Inflammatory macrophage treated with lipopolysaccharide for 1 hour (primary cell): ENCODE measurements around the gene BICC1.

Source experiments
- DNase-seq, 2 donors: peaks; one replicate each; pipeline ENCODE4 v3.0.0-alpha.2; 2020 to 2022

Gene BICC1

GRCh38 chr10:58512491-58513187 lies at the start of gene BICC1:
TSS of gene BICC1 (plus strand) at chr10:58512872. CDS start at chr10:58513144, 272 bp downstream.
- DNase-seq, result no peak

- DNase-seq, result no peak
Measured at GRCh38 chr10:58464956-58465355, 47.7 kb upstream of the BICC1 start.

GRCh38 chr10:58465629-58466028 lies 47.0 kb upstream of the BICC1 start:
- no peak for DNase-seq

- DNase-seq, result no peak
Measured at GRCh38 chr10:58467931-58468635, 44.6 kb upstream of the BICC1 start.

GRCh38 chr10:58473976-58474375 lies 38.7 kb upstream of the BICC1 start:
- no peak for DNase-seq

GRCh38 chr10:58475322-58476277 lies 37.1 kb upstream of the BICC1 start:
- DNase-seq, result no peak

- DNase-seq, result no peak
Measured at GRCh38 chr10:58477122-58477521, 35.5 kb upstream of the BICC1 start.

- no peak for DNase-seq
Measured at GRCh38 chr10:58477902-58478301, 34.8 kb upstream of the BICC1 start.

- DNase-seq, result no peak
Measured at GRCh38 chr10:58479045-58479444, 33.6 kb upstream of the BICC1 start.

GRCh38 chr10:58480321-58480720 lies 32.4 kb upstream of the BICC1 start:
- DNase-seq, result no peak

GRCh38 chr10:58481569-58482109 lies 31.0 kb upstream of the BICC1 start:
- no peak for DNase-seq

GRCh38 chr10:58486821-58487220 lies 25.9 kb upstream of the BICC1 start:
- no peak for DNase-seq

GRCh38 chr10:58488921-58489320 lies 23.8 kb upstream of the BICC1 start:
- no peak for DNase-seq

- no peak for DNase-seq
Measured at GRCh38 chr10:58502956-58503355, 9.7 kb upstream of the BICC1 start.

- DNase-seq, result no peak
Measured at GRCh38 chr10:58508316-58508715, 4.4 kb upstream of the BICC1 start.

GRCh38 chr10:58511765-58512490 lies 744 bp upstream of the BICC1 start:
- no peak for DNase-seq

GRCh38 chr10:58513188-58514110 lies 777 bp downstream of the BICC1 start:
- no peak for DNase-seq

GRCh38 chr10:58514111-58514770 lies 1.6 kb downstream of the BICC1 start:
- DNase-seq, result no peak

- no peak for DNase-seq
Measured at GRCh38 chr10:58515291-58515941, 2.7 kb downstream of the BICC1 start.

- DNase-seq, result no peak
Measured at GRCh38 chr10:58516119-58516518, 3.4 kb downstream of the BICC1 start.
